SK-N-SH (cell line): ENCODE results near the gene TDRD12. TPM values are rescaled to one million over a fixed set of nuclear protein-coding genes. Genes with fewer than 3 reads are reported as not detected.

Experiments used
- CTCF ChIA-PET: fragments of 300-600, 350-600 bp; formaldehyde crosslinking; extraction: SDS; loops from one replicate; lab custom pipeline; 2021; lab: Yijun Ruan, JAX
- POLR2A ChIA-PET: fragments of 350-600 bp; sonication (Branson Sonifier 250); formaldehyde crosslinking; extraction: SDS; loops from one replicate; lab custom pipeline; 2020; ENCODE audit warnings: antibody characterized with exemption, inconsistent platforms; lab: Yijun Ruan, JAX
- DNase-seq: peaks from one replicate; pipeline ENCODE4 v3.0.0; 2012
- H2AFZ ChIP-seq: fragments of 200-600 bp; sonication (generic); 2 replicates; pipeline ENCODE4 v1.8.1; 2016; ENCODE audit warnings: antibody characterized with exemption, mild to moderate bottlenecking, low read depth
- H3F3A ChIP-seq: fragments of 200-600 bp; sonication (generic); replicated peaks from 2 replicates; pipeline ENCODE3; 2016; ENCODE audit warnings: antibody characterized with exemption, mild to moderate bottlenecking; ENCODE audit not compliant: insufficient read depth
- H3K27ac ChIP-seq, 2 experiments: fragments of 200-500 bp in 1 of 2; fragments of 200-600 bp in 1 of 2; sonication (Bioruptor generic) in 1 of 2; sonication (generic), shearing (Covaris generic) in 1 of 2; 2 replicates each; pipeline versions ENCODE4 v1.5.1 to v1.6.1; 2014 to 2016; ENCODE audit warnings: low read depth in 2 of 2, inconsistent platforms in 1 of 2, low read length in 1 of 2, mild to moderate bottlenecking in 1 of 2, mixed read lengths in 1 of 2
- H3K27me3 ChIP-seq: fragments of 200-600 bp; sonication (generic), shearing (Covaris generic); 2 replicates; pipeline ENCODE4 v1.6.1; 2016; ENCODE audit warnings: mixed run types; ENCODE audit not compliant: insufficient read depth
- H3K36me3 ChIP-seq, 2 experiments: fragments of 200-500 bp in 1 of 2; fragments of 200-600 bp in 1 of 2; sonication (Bioruptor generic) in 1 of 2; sonication (generic) in 1 of 2; replicated peaks in 1 of 2; 2 replicates each; pipeline versions ENCODE3 to v1.5.1; 2014 to 2016; ENCODE audit warnings: low read length in 1 of 2, mild to moderate bottlenecking in 1 of 2; ENCODE audit not compliant: insufficient read depth in 2 of 2, control insufficient read depth in 1 of 2
- H3K4me1 ChIP-seq, 2 experiments: fragments of 200-500 bp in 1 of 2; fragments of 200-600 bp in 1 of 2; sonication (Bioruptor generic) in 1 of 2; sonication (generic), shearing (Covaris generic) in 1 of 2; 2 replicates each; pipeline versions ENCODE4 v1.5.1 to v1.6.1; 2014 to 2016; ENCODE audit warnings: low read depth in 1 of 2, low read length in 1 of 2, mixed run types in 1 of 2; ENCODE audit not compliant: insufficient read depth in 2 of 2, control insufficient read depth in 1 of 2
- H3K4me2 ChIP-seq: fragments of 200-600 bp; sonication (generic), shearing (Covaris generic); 2 replicates; pipeline ENCODE4 v1.6.1; 2017; ENCODE audit warnings: mixed run types
- H3K4me3 ChIP-seq, 2 experiments: fragments of 200-500 bp in 1 of 2; fragments of 200-600 bp in 1 of 2; sonication (Bioruptor generic) in 1 of 2; sonication (generic), shearing (Covaris generic) in 1 of 2; 2 replicates each; pipeline versions ENCODE4 v1.5.1 to v1.8.1; 2014 to 2016; ENCODE audit warnings: low read depth in 2 of 2, inconsistent platforms in 1 of 2, low read length in 1 of 2, mild to moderate bottlenecking in 1 of 2, mixed read lengths in 1 of 2, moderate library complexity in 1 of 2
- H3K79me2 ChIP-seq: fragments of 200-600 bp; sonication (generic); 2 replicates; pipeline ENCODE4 v1.8.1; 2017; ENCODE audit warnings: mild to moderate bottlenecking; ENCODE audit not compliant: insufficient read depth
- H3K9ac ChIP-seq: fragments of 200-600 bp; sonication (generic); 2 replicates; pipeline ENCODE4 v1.6.1; 2017; ENCODE audit warnings: mixed run types
- H3K9me2 ChIP-seq: fragments of 200-600 bp; sonication (generic); 2 replicates; pipeline ENCODE4 v1.6.1; 2017; ENCODE audit warnings: mixed run types
- H3K9me3 ChIP-seq: fragments of 200-600 bp; sonication (generic); 2 replicates; pipeline ENCODE4 v1.6.1; 2017; ENCODE audit warnings: mixed run types, mild to moderate bottlenecking, moderate library complexity
- H4K20me1 ChIP-seq: fragments of 200-600 bp; sonication (generic); 2 replicates; pipeline ENCODE4 v1.6.1; 2017; ENCODE audit warnings: mild to moderate bottlenecking, mixed run types; ENCODE audit not compliant: insufficient read depth
- EZH2phosphoT487 ChIP-seq: fragments of 200-600 bp; sonication (generic); IDR thresholded peaks from 2 replicates; pipeline ENCODE4 v1.6.1; 2017; ENCODE audit warnings: low read depth, mixed run types, mild to moderate bottlenecking, antibody characterized with exemption, moderate library complexity, borderline replicate concordance
- FOSL2 ChIP-seq: IDR thresholded peaks from 2 replicates; pipeline ENCODE4 v1.4.0; 2012; ENCODE audit warnings: low read depth, mild to moderate bottlenecking, moderate library complexity, borderline replicate concordance
- FOXM1 ChIP-seq: IDR thresholded peaks from 2 replicates; pipeline ENCODE4 v1.4.0; 2012; ENCODE audit warnings: low read depth, mild to moderate bottlenecking
- IRF3 ChIP-seq: fragments of 150-350 bp; IDR thresholded peaks from 2 replicates; pipeline ENCODE4 v1.6.1; 2016; ENCODE audit warnings: mild to moderate bottlenecking, low read depth, low read length
- MAX ChIP-seq: IDR thresholded peaks from 2 replicates; pipeline ENCODE4 v1.4.0; 2012; ENCODE audit warnings: low read depth
- MEF2A ChIP-seq: IDR thresholded peaks from 2 replicates; pipeline ENCODE4 v1.4.0; 2012; ENCODE audit warnings: low read depth, borderline replicate concordance
- NFIC ChIP-seq: IDR thresholded peaks from 2 replicates; pipeline ENCODE4 v1.4.0; 2012; ENCODE audit warnings: borderline replicate concordance
- RAD21 ChIP-seq: IDR thresholded peaks from 2 replicates; pipeline ENCODE4 v1.6.1; 2012; ENCODE audit warnings: mild to moderate bottlenecking, low read length
- RCOR1 ChIP-seq: fragments of 150-350 bp; IDR thresholded peaks from 2 replicates; pipeline ENCODE4 v1.6.1; 2017; ENCODE audit warnings: antibody characterized with exemption, low read length
- SMC3 ChIP-seq: IDR thresholded peaks from 2 replicates; pipeline ENCODE4 v1.6.1; 2012; ENCODE audit warnings: low read depth, low read length, improper control_type of control experiment
- TAF1 ChIP-seq: IDR thresholded peaks from 2 replicates; pipeline ENCODE4 v1.6.1; 2012; ENCODE audit warnings: low read depth, mild to moderate bottlenecking, low read length, moderate library complexity, borderline replicate concordance
- TEAD4 ChIP-seq: IDR thresholded peaks from 2 replicates; pipeline ENCODE4 v1.4.0; 2012; ENCODE audit warnings: mild to moderate bottlenecking, borderline replicate concordance; ENCODE audit not compliant: insufficient read depth
- USF2 ChIP-seq: fragments of 150-350 bp; IDR thresholded peaks from 2 replicates; pipeline ENCODE4 v1.6.1; 2017; ENCODE audit warnings: antibody characterized with exemption, low read length, low read depth, borderline replicate concordance
- WGBS: methylation state at CpG from one replicate; pipeline ENCODE4 v1.1.6; 2017; ENCODE audit warnings: low lambda C conversion rate; 5-methylcytosine and 5-hydroxymethylcytosine counted together
- polyA plus RNA-seq, 3 experiments: library from polyadenylated mRNA; depleted of rRNA; stranded (reverse); fragments of >200 nt; gene quantifications; 2 replicates each; pipeline ENCODE4 v1.2.3, GENCODE V29; 2012
- TF ChIP-seq, protein P1 (sequence below): fragments of 200-600 bp; sonication (generic); IDR thresholded peaks from 2 replicates; pipeline ENCODE4 v1.6.1; 2017; ENCODE audit warnings: antibody characterized with exemption, mild to moderate bottlenecking, moderate library complexity

Gene TDRD12
- polyA plus RNA-seq, 1 of the 3 experiments (the other 2 are of a cell fraction), result 0.05 TPM

- no peaks in the 10 kb centered on the region for H3F3A ChIP-seq
- H3K9ac ChIP-seq, result no peak overlapping the region
- TF ChIP-seq EZH2phosphoT487, result no peak
- no peaks in the 10 kb centered on the region for H3K36me3 ChIP-seq
- DNase-seq, result no peak
- no peaks in the 10 kb centered on the region for H4K20me1 ChIP-seq
- no peaks in the 10 kb centered on the region for H3K4me1 ChIP-seq
- no peak overlapping the region for H3K27ac ChIP-seq
- no peak overlapping the region for H3K4me3 ChIP-seq
- ChIA-PET CTCF (interaction anchor here (0.6 to 0.9 kb wide), 2 partner anchors 90 to 123 kb away, joined by 3 read pairs; no protein-coding TSS in a partner anchor), POLR2A (no interaction called here)
- no peaks in the 10 kb centered on the region for H3K27me3 ChIP-seq
- no peak overlapping the region for H2AFZ ChIP-seq
- no peaks in the 10 kb centered on the region for H3K79me2 ChIP-seq
- H3K4me2 ChIP-seq, result no peak overlapping the region
- no peaks in the 10 kb centered on the region for H3K9me3 ChIP-seq
- WGBS, result 71% methylated on average over 14 of the region's 35 CpGs
- H3K9me2 ChIP-seq, result no peaks in the 10 kb centered on the region
Observed at GRCh38 chr19:32864318-32865007, 144.9 kb downstream of the TDRD12 start.

- Histone ChIP-seq H3K36me3 (no peaks in the 10 kb centered on the region), H3K4me2 (no peak overlapping the region), H3K9me2 (no peaks in the 10 kb centered on the region), H2AFZ (no peak overlapping the region), H3K27me3 (no peaks in the 10 kb centered on the region), H3K9me3 (no peaks in the 10 kb centered on the region), H3F3A (no peaks in the 10 kb centered on the region), H3K4me3 (no peak overlapping the region), H3K79me2 (no peaks in the 10 kb centered on the region), H4K20me1 (no peaks in the 10 kb centered on the region), H3K4me1 (peaks cover 0 to 4% of the 10 kb centered on the region in 2 experiments; a peak in 1 of 4 replicates), H3K27ac (no peak overlapping the region), H3K9ac (no peak overlapping the region)
- 54% methylated on average over 6 of the region's 6 CpGs for WGBS
- CTCF ChIA-PET, result interaction anchor here (1.1 kb wide), 1 partner anchor 254 kb away, joined by 3 read pairs; no protein-coding TSS in a partner anchor
- DNase-seq, result no peak
- POLR2A ChIA-PET, result no interaction called here
- TF ChIP-seq TEAD4 (no peak), IRF3 (no peak), MEF2A (no peak), RCOR1 (no peak)
Observed at GRCh38 chr19:32865326-32865725, 145.8 kb downstream of the TDRD12 start.

- H3K9ac ChIP-seq, result no peak overlapping the region
- ChIA-PET CTCF (interaction anchor here (1.1 kb wide), 1 partner anchor 253 kb away, joined by 3 read pairs; no protein-coding TSS in a partner anchor), POLR2A (no interaction called here)
- H3K4me1 ChIP-seq, result peaks cover 0 to 5% of the 10 kb centered on the region in 2 experiments; a peak in 1 of 4 replicates
- TF ChIP-seq FOXM1, result no peak
- TF ChIP-seq EZH2phosphoT487, result no peak
- no peak for TF ChIP-seq MAX
- TF ChIP-seq USF2, result no peak
- no peak for TF ChIP-seq SMC3
- no peak for TF ChIP-seq TEAD4
- TF ChIP-seq RAD21, result no peak
- no peak for TF ChIP-seq TAF1
- no peak for TF ChIP-seq RCOR1
- TF ChIP-seq, protein P1, sequence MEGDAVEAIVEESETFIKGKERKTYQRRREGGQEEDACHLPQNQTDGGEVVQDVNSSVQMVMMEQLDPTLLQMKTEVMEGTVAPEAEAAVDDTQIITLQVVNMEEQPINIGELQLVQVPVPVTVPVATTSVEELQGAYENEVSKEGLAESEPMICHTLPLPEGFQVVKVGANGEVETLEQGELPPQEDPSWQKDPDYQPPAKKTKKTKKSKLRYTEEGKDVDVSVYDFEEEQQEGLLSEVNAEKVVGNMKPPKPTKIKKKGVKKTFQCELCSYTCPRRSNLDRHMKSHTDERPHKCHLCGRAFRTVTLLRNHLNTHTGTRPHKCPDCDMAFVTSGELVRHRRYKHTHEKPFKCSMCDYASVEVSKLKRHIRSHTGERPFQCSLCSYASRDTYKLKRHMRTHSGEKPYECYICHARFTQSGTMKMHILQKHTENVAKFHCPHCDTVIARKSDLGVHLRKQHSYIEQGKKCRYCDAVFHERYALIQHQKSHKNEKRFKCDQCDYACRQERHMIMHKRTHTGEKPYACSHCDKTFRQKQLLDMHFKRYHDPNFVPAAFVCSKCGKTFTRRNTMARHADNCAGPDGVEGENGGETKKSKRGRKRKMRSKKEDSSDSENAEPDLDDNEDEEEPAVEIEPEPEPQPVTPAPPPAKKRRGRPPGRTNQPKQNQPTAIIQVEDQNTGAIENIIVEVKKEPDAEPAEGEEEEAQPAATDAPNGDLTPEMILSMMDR, result no peak
- TF ChIP-seq FOSL2, result no peak
- no peak for TF ChIP-seq NFIC
- H2AFZ ChIP-seq, result no peak overlapping the region
- H4K20me1 ChIP-seq, result no peaks in the 10 kb centered on the region
- H3K4me2 ChIP-seq, result no peak overlapping the region
- DNase-seq, result no peak
- no peaks in the 10 kb centered on the region for H3K27me3 ChIP-seq
- no peaks in the 10 kb centered on the region for H3K36me3 ChIP-seq
- H3K4me3 ChIP-seq, result no peak overlapping the region
- H3K9me3 ChIP-seq, result no peaks in the 10 kb centered on the region
- H3K9me2 ChIP-seq, result no peaks in the 10 kb centered on the region
- no peaks in the 10 kb centered on the region for H3K79me2 ChIP-seq
- H3K27ac ChIP-seq, result no peak overlapping the region
- H3F3A ChIP-seq, result no peaks in the 10 kb centered on the region
- 60% methylated on average over 3 of the region's 7 CpGs for WGBS
Observed at GRCh38 chr19:32866061-32866460, 146.5 kb downstream of the TDRD12 start.
